Raji (cell line): ENCODE data around the gene KLF2.

Experiments used
- POLR2A ChIP-seq: IDR thresholded peaks from 2 replicates; pipeline ENCODE4 v1.6.1; 2011; ENCODE audit warnings: low read depth, low read length, control low read depth; ENCODE audit not compliant: insufficient read depth

KLF2 gene

GRCh38 chr19:16324384-16325160 lies at the start of gene KLF2:
KLF2 (plus strand) TSS chr19:16324826; CDS start chr19:16324924, 98 bp downstream.
- no peak for TF ChIP-seq POLR2A

- TF ChIP-seq POLR2A: no peak
Measured at GRCh38 chr19:16280306-16280705, 44.3 kb upstream of the KLF2 start.

- no peak for TF ChIP-seq POLR2A
Measured at GRCh38 chr19:16281743-16282142, 42.9 kb upstream of the KLF2 start.

- no peak for TF ChIP-seq POLR2A
Measured at GRCh38 chr19:16283210-16284061, 41.2 kb upstream of the KLF2 start.

GRCh38 chr19:16284505-16284904 lies 40.1 kb upstream of the KLF2 start:
- no peak for TF ChIP-seq POLR2A

- no peak for TF ChIP-seq POLR2A
Measured at GRCh38 chr19:16285769-16286498, 38.7 kb upstream of the KLF2 start.

- TF ChIP-seq POLR2A: no peak
Measured at GRCh38 chr19:16288544-16288943, 36.1 kb upstream of the KLF2 start.

GRCh38 chr19:16289594-16289993 lies 35.0 kb upstream of the KLF2 start:
- TF ChIP-seq POLR2A: no peak

GRCh38 chr19:16290692-16291091 lies 33.9 kb upstream of the KLF2 start:
- no peak for TF ChIP-seq POLR2A

- no peak for TF ChIP-seq POLR2A
Measured at GRCh38 chr19:16293118-16294091, 31.2 kb upstream of the KLF2 start.

GRCh38 chr19:16295057-16295456 lies 29.6 kb upstream of the KLF2 start:
- no peak for TF ChIP-seq POLR2A

GRCh38 chr19:16296713-16297112 lies 27.9 kb upstream of the KLF2 start:
- no peak for TF ChIP-seq POLR2A

- TF ChIP-seq POLR2A: no peak
Measured at GRCh38 chr19:16297575-16298178, 26.9 kb upstream of the KLF2 start.

GRCh38 chr19:16298334-16298733 lies 26.3 kb upstream of the KLF2 start:
- no peak for TF ChIP-seq POLR2A
